B cell (primary cell): ENCODE measurements around the gene HOXA4.

ENCODE experiments used
- EZH2 ChIP-seq: IDR thresholded peaks from 2 replicates; pipeline ENCODE4 v1.6.1; 2012; ENCODE audit warnings: borderline replicate concordance, low read depth, mild to moderate bottlenecking, moderate library complexity, low read length; ENCODE audit not compliant: insufficient read depth, poor library complexity, severe bottlenecking
- TF ChIP-seq, protein P1 (sequence below): fragments of 200-600 bp; IDR thresholded peaks from one replicate; pipeline ENCODE4 v1.8.0; 2022; ENCODE audit warnings: antibody characterized with exemption, mild to moderate bottlenecking

DNA sequence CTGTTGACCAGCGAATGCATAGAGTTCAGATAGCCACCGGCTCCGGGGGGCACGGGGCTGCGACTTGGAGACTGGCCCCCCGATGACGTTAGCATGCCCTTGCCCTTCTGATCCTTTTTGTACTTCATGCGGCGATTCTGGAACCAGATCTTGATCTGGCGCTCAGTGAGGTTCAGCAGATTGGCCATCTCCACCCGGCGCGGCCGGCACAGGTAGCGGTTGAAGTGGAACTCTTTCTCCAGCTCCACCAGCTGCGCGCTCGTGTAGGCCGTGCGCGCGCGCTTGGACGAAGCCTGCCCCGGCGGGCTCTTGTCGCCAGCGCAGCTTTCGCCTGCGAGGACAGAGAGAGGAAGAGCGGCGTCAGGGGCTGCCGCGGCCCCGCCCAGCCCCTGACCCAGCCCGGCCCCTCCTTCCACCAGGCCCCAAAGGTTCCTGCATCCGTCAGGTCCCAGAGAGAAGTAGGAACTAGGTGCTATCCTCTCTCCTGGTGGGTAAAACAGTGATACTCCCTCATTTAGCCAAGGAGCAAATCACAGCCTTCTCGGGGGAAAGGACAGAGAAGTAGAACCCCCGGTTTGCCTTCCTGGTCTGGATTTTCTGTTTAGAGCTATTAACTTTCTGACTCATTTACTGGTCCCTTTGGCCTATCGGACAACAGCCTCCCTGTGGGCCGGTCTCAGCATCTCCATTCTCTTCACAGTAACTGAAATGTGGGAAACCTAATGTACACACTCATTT lies 22.0 kb downstream of the HOXA4 start:
- TF ChIP-seq, protein P1, sequence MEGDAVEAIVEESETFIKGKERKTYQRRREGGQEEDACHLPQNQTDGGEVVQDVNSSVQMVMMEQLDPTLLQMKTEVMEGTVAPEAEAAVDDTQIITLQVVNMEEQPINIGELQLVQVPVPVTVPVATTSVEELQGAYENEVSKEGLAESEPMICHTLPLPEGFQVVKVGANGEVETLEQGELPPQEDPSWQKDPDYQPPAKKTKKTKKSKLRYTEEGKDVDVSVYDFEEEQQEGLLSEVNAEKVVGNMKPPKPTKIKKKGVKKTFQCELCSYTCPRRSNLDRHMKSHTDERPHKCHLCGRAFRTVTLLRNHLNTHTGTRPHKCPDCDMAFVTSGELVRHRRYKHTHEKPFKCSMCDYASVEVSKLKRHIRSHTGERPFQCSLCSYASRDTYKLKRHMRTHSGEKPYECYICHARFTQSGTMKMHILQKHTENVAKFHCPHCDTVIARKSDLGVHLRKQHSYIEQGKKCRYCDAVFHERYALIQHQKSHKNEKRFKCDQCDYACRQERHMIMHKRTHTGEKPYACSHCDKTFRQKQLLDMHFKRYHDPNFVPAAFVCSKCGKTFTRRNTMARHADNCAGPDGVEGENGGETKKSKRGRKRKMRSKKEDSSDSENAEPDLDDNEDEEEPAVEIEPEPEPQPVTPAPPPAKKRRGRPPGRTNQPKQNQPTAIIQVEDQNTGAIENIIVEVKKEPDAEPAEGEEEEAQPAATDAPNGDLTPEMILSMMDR: no peak
- no peak for TF ChIP-seq EZH2
